ENCODE results near the gene CNDP2.

Gene CNDP2

GRCh38 chr18:74495581-74496507 lies at the start of gene CNDP2:
Gene CNDP2 (plus strand): TSS chr18:74496363. CDS start chr18:74499974, 3,611 bp downstream.
- Mint-ChIP-seq H3K4me1 (peaks cover 35% of the 10 kb centered on the region), H3K9me3 (no peaks in the 10 kb centered on the region), H3K27me3 (no peaks in the 10 kb centered on the region), H3K36me3 (no peaks in the 10 kb centered on the region), H3K27ac (peak within 1 kb of the TSS; percentile 82), H3K4me3 (peak within 1 kb of the TSS; percentile 84)
- peak; percentile 94 for ATAC-seq

GRCh38 chr18:74446631-74447403 lies 49.3 kb upstream of the CNDP2 start:
- Mint-ChIP-seq H3K4me1 (no peaks in the 10 kb centered on the region), H3K27me3 (peaks cover 65% of the 10 kb centered on the region), H3K9me3 (no peaks in the 10 kb centered on the region), H3K27ac (no peak overlapping the region), H3K4me3 (no peak overlapping the region), H3K36me3 (no peaks in the 10 kb centered on the region)
- peak; percentile 41 for ATAC-seq

- Mint-ChIP-seq H3K36me3 (no peaks in the 10 kb centered on the region), H3K4me3 (no peak overlapping the region), H3K27me3 (peaks cover 70% of the 10 kb centered on the region), H3K9me3 (no peaks in the 10 kb centered on the region), H3K27ac (no peak overlapping the region), H3K4me1 (no peaks in the 10 kb centered on the region)
- ATAC-seq: no peak
Observed at GRCh38 chr18:74447404-74448152, 48.6 kb upstream of the CNDP2 start.

- Mint-ChIP-seq H3K9me3 (no peaks in the 10 kb centered on the region), H3K27ac (no peak overlapping the region)
- no peak for ATAC-seq
Observed at GRCh38 chr18:74450626-74451025, 45.5 kb upstream of the CNDP2 start.

GRCh38 chr18:74451148-74451547 lies 45.0 kb upstream of the CNDP2 start:
- no peak for ATAC-seq
- Mint-ChIP-seq H3K4me1 (no peaks in the 10 kb centered on the region), H3K36me3 (no peaks in the 10 kb centered on the region), H3K27me3 (peaks cover 63% of the 10 kb centered on the region), H3K4me3 (no peak overlapping the region), H3K27ac (no peak overlapping the region), H3K9me3 (no peaks in the 10 kb centered on the region)

More at GRCh38 chr18:74450626-74451025, 45.5 kb upstream of the CNDP2 start:
- H3K4me1 Mint-ChIP-seq: no peaks in the 10 kb centered on the region
- H3K4me3 Mint-ChIP-seq: no peak overlapping the region
- H3K27me3 Mint-ChIP-seq: peaks cover 69% of the 10 kb centered on the region
- no peaks in the 10 kb centered on the region for H3K36me3 Mint-ChIP-seq

GRCh38 chr18:74453016-74453566 lies 43.1 kb upstream of the CNDP2 start:
- H3K4me3 Mint-ChIP-seq: no peak overlapping the region
- peaks cover 64% of the 10 kb centered on the region for H3K27me3 Mint-ChIP-seq
- H3K36me3 Mint-ChIP-seq: no peaks in the 10 kb centered on the region
- peaks cover 8% of the 10 kb centered on the region for H3K4me1 Mint-ChIP-seq
- no peaks in the 10 kb centered on the region for H3K9me3 Mint-ChIP-seq
- H3K27ac Mint-ChIP-seq: no peak overlapping the region
- no peak for ATAC-seq

- peaks cover 64% of the 10 kb centered on the region for H3K27me3 Mint-ChIP-seq
Observed at GRCh38 chr18:74453642-74454198, 42.4 kb upstream of the CNDP2 start.

GRCh38 chr18:74454279-74454751 lies 41.8 kb upstream of the CNDP2 start:
- no peak overlapping the region for H3K27ac Mint-ChIP-seq
- H3K27me3 Mint-ChIP-seq: peaks cover 67% of the 10 kb centered on the region
- no peaks in the 10 kb centered on the region for H3K36me3 Mint-ChIP-seq
- H3K4me1 Mint-ChIP-seq: peaks cover 12% of the 10 kb centered on the region
- no peak for ATAC-seq
- H3K9me3 Mint-ChIP-seq: no peaks in the 10 kb centered on the region
- H3K4me3 Mint-ChIP-seq: no peak overlapping the region

More at GRCh38 chr18:74453642-74454198, 42.4 kb upstream of the CNDP2 start:
- ATAC-seq: no peak
- Mint-ChIP-seq H3K27ac (no peak overlapping the region), H3K4me1 (peaks cover 12% of the 10 kb centered on the region), H3K4me3 (no peak overlapping the region), H3K9me3 (no peaks in the 10 kb centered on the region), H3K36me3 (no peaks in the 10 kb centered on the region)

- Mint-ChIP-seq H3K36me3 (no peaks in the 10 kb centered on the region), H3K4me3 (no peak overlapping the region), H3K4me1 (peaks cover 12% of the 10 kb centered on the region), H3K27ac (no peak overlapping the region), H3K9me3 (no peaks in the 10 kb centered on the region), H3K27me3 (peaks cover 57% of the 10 kb centered on the region)
- no peak for ATAC-seq
Observed at GRCh38 chr18:74455386-74455785, 40.8 kb upstream of the CNDP2 start.

- no peaks in the 10 kb centered on the region for H3K9me3 Mint-ChIP-seq
- ATAC-seq: no peak
- peaks cover 54% of the 10 kb centered on the region for H3K27me3 Mint-ChIP-seq
- no peak overlapping the region for H3K4me3 Mint-ChIP-seq
- no peaks in the 10 kb centered on the region for H3K36me3 Mint-ChIP-seq
- peaks cover 12% of the 10 kb centered on the region for H3K4me1 Mint-ChIP-seq
- no peak overlapping the region for H3K27ac Mint-ChIP-seq
Observed at GRCh38 chr18:74456017-74456348, 40.2 kb upstream of the CNDP2 start.

- peaks cover 12% of the 10 kb centered on the region for H3K4me1 Mint-ChIP-seq
- peak; percentile 34 for ATAC-seq
- peaks cover 54% of the 10 kb centered on the region for H3K27me3 Mint-ChIP-seq
- no peak overlapping the region for H3K4me3 Mint-ChIP-seq
- H3K36me3 Mint-ChIP-seq: no peaks in the 10 kb centered on the region
- no peak overlapping the region for H3K27ac Mint-ChIP-seq
- H3K9me3 Mint-ChIP-seq: no peaks in the 10 kb centered on the region
Observed at GRCh38 chr18:74456349-74457042, 39.7 kb upstream of the CNDP2 start.

- Mint-ChIP-seq H3K27me3 (peaks cover 54% of the 10 kb centered on the region), H3K4me1 (peaks cover 12% of the 10 kb centered on the region), H3K27ac (no peak within 1 kb of the TSS), H3K4me3 (peak within 1 kb of the TSS; percentile 64), H3K9me3 (no peaks in the 10 kb centered on the region), H3K36me3 (no peaks in the 10 kb centered on the region)
- ATAC-seq: peak; percentile 14
Observed at GRCh38 chr18:74457043-74457724, 39.0 kb upstream of the CNDP2 start, which contains the start of gene DIPK1C. Gene DIPK1C (minus strand): TSS chr18:74457308. CDS start chr18:74457259, 49 bp downstream.

GRCh38 chr18:74457725-74458421 lies 38.3 kb upstream of the CNDP2 start:
- Mint-ChIP-seq H3K9me3 (no peaks in the 10 kb centered on the region), H3K4me1 (peaks cover 12% of the 10 kb centered on the region), H3K27ac (no peak overlapping the region), H3K4me3 (peak overlapping the region; percentile 64), H3K27me3 (peaks cover 55% of the 10 kb centered on the region), H3K36me3 (no peaks in the 10 kb centered on the region)
- ATAC-seq: no peak
